ENCODE results near the gene PMFBP1.

The PMFBP1 gene

DNA sequence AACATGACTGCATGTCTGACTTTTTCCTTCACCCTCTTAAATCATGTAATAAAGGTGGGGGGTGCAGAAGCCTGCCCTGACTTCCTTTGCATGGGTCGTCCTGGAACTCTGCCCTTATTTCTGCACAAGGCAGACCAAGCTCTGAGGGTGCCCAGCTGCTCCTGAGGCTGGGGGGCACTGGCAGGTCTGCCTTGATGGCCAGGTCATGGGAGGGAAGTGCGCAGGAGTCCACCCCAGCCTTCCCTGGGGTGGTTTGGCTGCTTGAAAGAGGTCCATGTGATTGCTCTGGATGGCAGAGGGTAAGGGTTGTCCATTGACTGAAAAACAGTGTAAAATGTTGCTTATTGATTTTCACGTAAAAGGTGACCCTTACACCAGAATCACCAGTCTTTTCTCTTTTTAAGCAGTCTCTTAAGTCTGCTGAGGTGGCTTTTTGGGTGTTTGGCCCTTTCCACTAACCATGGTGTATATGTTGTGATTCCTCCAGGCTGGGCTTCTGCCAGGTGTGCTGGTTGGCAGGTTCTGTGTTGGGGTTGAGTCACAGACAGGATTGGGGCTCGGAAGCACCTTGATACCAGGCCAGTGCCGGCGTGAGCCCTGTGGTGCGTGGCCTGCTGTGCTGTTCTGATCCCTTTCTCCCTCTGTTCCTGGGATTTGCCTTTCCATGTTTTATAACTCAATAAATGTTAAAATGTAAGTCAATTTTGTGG is 58.9 kb downstream of the PMFBP1 start:
- DNase-seq (ENCODE audit: low read depth), result no peak
- TF ChIP-seq, protein P1, sequence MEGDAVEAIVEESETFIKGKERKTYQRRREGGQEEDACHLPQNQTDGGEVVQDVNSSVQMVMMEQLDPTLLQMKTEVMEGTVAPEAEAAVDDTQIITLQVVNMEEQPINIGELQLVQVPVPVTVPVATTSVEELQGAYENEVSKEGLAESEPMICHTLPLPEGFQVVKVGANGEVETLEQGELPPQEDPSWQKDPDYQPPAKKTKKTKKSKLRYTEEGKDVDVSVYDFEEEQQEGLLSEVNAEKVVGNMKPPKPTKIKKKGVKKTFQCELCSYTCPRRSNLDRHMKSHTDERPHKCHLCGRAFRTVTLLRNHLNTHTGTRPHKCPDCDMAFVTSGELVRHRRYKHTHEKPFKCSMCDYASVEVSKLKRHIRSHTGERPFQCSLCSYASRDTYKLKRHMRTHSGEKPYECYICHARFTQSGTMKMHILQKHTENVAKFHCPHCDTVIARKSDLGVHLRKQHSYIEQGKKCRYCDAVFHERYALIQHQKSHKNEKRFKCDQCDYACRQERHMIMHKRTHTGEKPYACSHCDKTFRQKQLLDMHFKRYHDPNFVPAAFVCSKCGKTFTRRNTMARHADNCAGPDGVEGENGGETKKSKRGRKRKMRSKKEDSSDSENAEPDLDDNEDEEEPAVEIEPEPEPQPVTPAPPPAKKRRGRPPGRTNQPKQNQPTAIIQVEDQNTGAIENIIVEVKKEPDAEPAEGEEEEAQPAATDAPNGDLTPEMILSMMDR (conservative IDR thresholded peaks at IDR 0.05; ENCODE audit: low read depth, low read length), result no peak
- H3K4me3 ChIP-seq (ENCODE audit: low read length), result no peak overlapping the region

DNA sequence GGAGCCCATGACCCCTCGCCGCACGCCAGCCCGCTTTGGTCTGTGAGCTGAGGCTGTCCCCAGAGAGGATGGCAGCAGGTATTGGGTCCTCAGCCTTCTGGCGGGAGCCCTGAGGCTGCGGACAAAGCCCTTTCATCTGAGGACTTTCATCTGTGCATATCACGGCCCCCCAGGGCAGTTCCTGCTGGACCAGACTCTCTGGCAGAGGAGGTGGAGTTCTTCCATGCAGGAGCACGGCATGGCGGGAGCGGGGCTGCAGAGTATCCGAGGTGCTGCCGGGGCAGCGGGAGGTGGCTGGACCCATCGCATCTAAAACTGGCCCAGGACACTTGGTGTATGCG is 59.5 kb downstream of the PMFBP1 start:
- TF ChIP-seq, protein P1 (conservative IDR thresholded peaks at IDR 0.05; ENCODE audit: low read depth, low read length), result no peak
- DNase-seq (ENCODE audit: low read depth), result no peak
- H3K4me3 ChIP-seq (ENCODE audit: low read length), result no peak overlapping the region

DNA sequence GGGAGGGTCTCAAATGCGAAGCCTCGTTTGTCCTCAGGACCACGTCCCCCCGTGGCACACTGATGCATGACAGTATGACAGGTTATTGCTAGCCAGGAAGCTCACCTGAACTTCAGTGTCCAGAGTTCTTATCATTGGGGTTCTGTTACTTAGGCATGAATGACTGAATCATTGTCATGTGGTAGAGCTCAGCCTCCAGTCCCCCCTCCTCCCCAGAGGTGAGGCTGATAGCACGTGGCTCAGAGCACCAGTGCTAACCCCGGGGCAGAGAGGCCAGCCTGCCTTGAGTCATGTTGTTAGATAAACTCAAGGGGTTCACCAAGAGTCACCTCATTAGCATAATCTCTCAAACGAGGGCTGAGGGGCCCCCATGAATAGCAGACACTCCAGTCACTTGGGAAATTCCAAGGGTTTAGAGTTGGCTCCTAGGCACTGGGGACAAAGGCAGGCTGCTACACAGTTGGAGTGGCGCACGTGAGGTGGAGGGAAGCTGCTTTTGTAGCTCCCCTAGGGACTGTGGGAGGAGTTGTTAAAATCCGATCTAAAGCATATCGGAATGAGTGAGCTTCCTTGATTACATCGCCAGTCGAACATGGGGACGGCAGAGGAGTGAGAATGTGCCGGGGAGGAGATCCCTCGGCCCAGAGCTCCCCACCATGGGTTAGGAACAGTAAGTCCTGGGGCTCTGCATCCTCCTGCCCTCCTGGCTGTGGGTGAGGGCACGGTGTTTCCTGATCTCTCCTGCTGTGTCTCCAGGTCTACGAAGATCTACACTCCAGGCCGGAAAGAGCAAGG is 60.1 kb downstream of the PMFBP1 start:
- peak; percentile 29 for DNase-seq (ENCODE audit: low read depth)
- no peak overlapping the region for H3K4me3 ChIP-seq (ENCODE audit: low read length)
- TF ChIP-seq, protein P1 (conservative IDR thresholded peaks at IDR 0.05; ENCODE audit: low read depth, low read length), result no peak

DNA sequence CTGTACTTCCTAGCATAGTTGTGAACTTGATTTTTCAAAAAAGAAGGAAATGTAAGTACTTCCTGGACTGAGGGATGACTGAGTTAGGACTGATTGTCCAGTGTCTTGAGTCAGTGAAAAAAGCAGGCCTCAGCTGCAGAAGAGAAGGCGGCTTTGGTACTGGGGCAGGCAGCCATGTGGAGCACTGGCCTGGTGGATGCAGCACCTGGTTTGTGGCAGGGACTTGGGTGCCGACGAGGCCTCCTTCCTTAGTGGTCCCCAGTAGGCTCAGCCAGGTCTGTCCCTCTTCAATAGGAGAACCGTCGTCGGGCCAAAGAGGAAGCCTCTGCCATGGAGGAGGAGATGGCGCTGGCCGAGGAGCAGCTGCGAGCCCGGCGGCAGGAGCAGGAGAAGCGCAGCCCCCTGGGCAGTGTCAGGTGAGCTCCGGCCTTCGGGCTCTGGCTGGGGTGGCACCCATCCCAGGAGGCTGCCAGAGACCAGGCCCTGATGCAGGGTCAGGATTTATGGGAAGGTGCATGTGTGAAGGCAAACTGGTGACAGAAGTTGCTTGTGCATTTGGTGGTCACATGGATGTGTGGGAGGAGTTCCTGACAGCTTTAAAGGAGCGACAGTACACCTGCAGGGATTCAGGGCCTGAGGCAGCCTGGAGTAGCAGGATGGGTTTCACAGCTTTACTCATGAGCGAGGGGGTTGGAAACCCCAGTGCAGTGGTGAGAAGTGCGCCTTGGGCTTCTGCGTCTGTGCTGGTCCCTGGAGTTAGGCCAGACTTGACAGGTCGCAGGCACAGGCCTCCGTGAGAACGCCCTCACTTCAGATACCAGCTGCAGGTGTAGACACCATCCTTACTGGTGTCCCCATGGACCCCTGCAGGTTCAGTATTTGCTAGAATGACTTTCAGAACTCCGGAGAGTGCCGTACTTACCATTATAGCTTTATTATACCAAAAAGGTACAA is 61.0 kb downstream of the PMFBP1 start:
- no peak for DNase-seq (ENCODE audit: low read depth)
- no peak overlapping the region for H3K4me3 ChIP-seq (ENCODE audit: low read length)
- TF ChIP-seq, protein P1 (conservative IDR thresholded peaks at IDR 0.05; ENCODE audit: low read depth, low read length), result no peak

DNA sequence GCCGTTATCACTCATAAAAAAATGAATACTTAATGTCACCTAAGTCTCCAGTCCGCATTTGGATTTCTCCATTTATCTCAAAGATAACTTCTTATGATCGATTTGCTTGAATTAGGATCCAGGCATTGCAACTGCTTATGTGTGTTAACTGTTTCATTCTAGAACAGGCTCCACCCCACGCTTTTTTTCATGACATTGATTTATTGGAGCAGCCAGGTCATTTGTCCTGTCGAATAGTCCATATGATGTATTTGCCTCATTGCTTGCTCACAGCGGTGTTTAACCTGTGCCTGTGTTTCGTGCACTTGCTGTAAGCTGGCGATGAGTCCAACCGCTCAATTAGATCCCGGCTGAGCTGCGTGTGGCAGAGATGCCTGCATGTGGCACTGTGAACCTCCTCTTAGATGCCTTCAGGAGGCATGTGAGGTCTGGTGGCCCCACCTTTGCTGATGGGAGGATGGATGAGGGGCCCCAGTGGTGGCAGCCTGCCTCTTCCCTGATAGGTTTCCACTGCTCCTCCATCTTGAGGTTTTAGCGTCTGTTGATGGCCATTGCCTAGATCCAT is 61.9 kb downstream of the PMFBP1 start:
- H3K4me3 ChIP-seq (ENCODE audit: low read length), result no peak overlapping the region
- no peak for DNase-seq (ENCODE audit: low read depth)
- TF ChIP-seq, protein P1 (conservative IDR thresholded peaks at IDR 0.05; ENCODE audit: low read depth, low read length), result no peak

DNA sequence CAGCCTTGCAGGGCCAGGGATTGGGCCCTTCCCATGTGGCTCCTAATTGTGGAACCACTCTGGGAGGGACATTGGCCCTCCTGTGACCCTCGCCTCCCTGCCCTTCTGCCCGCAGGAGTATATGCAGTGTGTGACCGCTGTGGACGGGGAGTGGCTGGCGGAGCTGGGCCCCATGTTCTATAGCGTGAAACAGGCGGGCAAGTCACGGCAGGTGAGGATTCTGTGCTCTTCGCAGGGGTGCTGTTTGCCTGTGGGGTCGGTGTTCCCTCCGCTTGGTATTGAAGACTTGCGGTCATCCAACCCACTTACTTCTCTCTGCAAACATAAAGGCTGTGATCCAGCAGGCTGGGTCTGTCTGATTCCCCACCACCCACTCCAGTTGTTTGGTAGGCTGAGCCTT is 62.7 kb downstream of the PMFBP1 start:
- TF ChIP-seq, protein P1 (conservative IDR thresholded peaks at IDR 0.05; ENCODE audit: low read depth, low read length), result no peak

More for the DNA sequence above, 62.7 kb downstream of the PMFBP1 start:
- H3K4me3 ChIP-seq (ENCODE audit: low read length), result no peak overlapping the region
- no peak for DNase-seq (ENCODE audit: low read depth)

Data from retinal pigment epithelial cell (primary cell).